Measurements from ENCODE around the gene HOXD3. TPM values are rescaled to one million over a fixed set of nuclear protein-coding genes. Genes with fewer than 3 reads are reported as not detected.

Gene HOXD3
- total and polyA plus RNA-seq, 2 of the 8 experiments (the other 6 are each of a cell fraction or from before 2014, with no cell fraction given): not detected

GRCh38 chr2:176149481-176149938 is 7.6 kb upstream of the HOXD3 start:
- Histone ChIP-seq H2BK15ac (ENCODE audit: low read length) (no peak overlapping the region), H3K4me2 (ENCODE audit: insufficient read depth in 1 of 2, low read depth in 2 of 2, low read length in 2 of 2) (no peak overlapping the region), H2BK20ac (ENCODE audit: low read length) (no peak overlapping the region), H3K4me3 (ENCODE audit: extremely low read depth in 1 of 4, insufficient read depth in 2 of 4, low read depth in 3 of 4, low read length in 4 of 4) (no peak overlapping the region), H2BK5ac (ENCODE audit: low read depth, low read length) (no peak overlapping the region), H4K5ac (ENCODE audit: insufficient read length, low read depth, low read length) (no peak overlapping the region), H3K4ac (replicated peaks; ENCODE audit: insufficient read length, low read depth, low read length) (no peak overlapping the region), H3K23me2 (ENCODE audit: low read depth, low read length) (peaks cover 2% of the 10 kb centered on the region; the same call in 1 of the 2 replicates), H2BK12ac (ENCODE audit: low read depth, low read length) (no peak overlapping the region), H2AFZ (ENCODE audit: low read length) (no peak overlapping the region), H3K9ac (replicated peaks in 1 of 4; ENCODE audit: extremely low read depth in 1 of 4, low read depth in 3 of 4, low read length in 3 of 4) (no peak overlapping the region), H2AK5ac (ENCODE audit: low read depth, low read length) (no peak overlapping the region), H3K9me3 (ENCODE audit: insufficient read depth in 2 of 2, low read depth in 1 of 2, low read length in 1 of 2) (no peaks in the 10 kb centered on the region; a peak in 1 of 4 replicates), H3K79me2 (ENCODE audit: control insufficient read depth in 1 of 2, insufficient read depth in 2 of 2, low read length in 2 of 2) (no peaks in the 10 kb centered on the region), H2BK120ac (replicated peaks; ENCODE audit: low read depth, low read length) (no peak overlapping the region), H4K8ac (ENCODE audit: extremely low read depth, insufficient read depth, low read length) (peak overlapping the region; percentile 72), H3K23ac (ENCODE audit: insufficient read length) (no peak overlapping the region), H4K91ac (replicated peaks; ENCODE audit: insufficient read length, low read length) (no peak overlapping the region), H3K27me3 (replicated peaks in 1 of 4; ENCODE audit: control insufficient read depth in 3 of 4, extremely low read depth in 1 of 4, insufficient read depth in 3 of 4, low read length in 3 of 4) (peaks cover 97 to 100% (median 100%) of the 10 kb centered on the region in 4 experiments), H4K20me1 (replicated peaks in 1 of 2; ENCODE audit: control insufficient read depth in 1 of 2, insufficient read depth in 2 of 2, low read length in 2 of 2) (peaks cover 18 to 38% of the 10 kb centered on the region in 2 experiments), H3K14ac (ENCODE audit: insufficient read length) (no peak overlapping the region), H3K79me1 (ENCODE audit: low read depth, low read length) (no peaks in the 10 kb centered on the region), H3K36me3 (ENCODE audit: control insufficient read depth in 2 of 4, insufficient read depth in 4 of 4, low read length in 3 of 4) (peaks cover 0 to 11% (median 0%) of the 10 kb centered on the region in 4 experiments; a peak in 1 of 8 replicates), H3K4me1 (replicated peaks in 1 of 4; ENCODE audit: control insufficient read depth in 3 of 4, insufficient read depth in 4 of 4, low read length in 3 of 4) (peaks cover 0 to 10% (median 2%) of the 10 kb centered on the region in 4 experiments; a peak in 4 of 7 replicates), H3K18ac (ENCODE audit: extremely low read depth, low read length) (no peak overlapping the region), H3K27ac (ENCODE audit: low read depth, low read length) (no peak overlapping the region), H3K56ac (replicated peaks; ENCODE audit: insufficient read length, low read depth, low read length) (no peak overlapping the region)
- POLR2A ChIA-PET (ENCODE audit: partially characterized antibody): no interaction called here
- peak in 1 of 2 experiments; percentile 57 for DNase-seq (ENCODE audit: low read depth in 1 of 2, low spot score in 2 of 2)
- CTCF ChIA-PET (ENCODE audit: partially characterized antibody): interaction anchor here (1.5 to 4.4 kb wide), 5 partner anchors 10 to 405 kb away, joined by 4 to 36 read pairs (median 11); no protein-coding TSS in a partner anchor
- FAIRE-seq: no peak
- TF ChIP-seq SUZ12 (IDR thresholded peaks at IDR 0.05; ENCODE audit: low read length) (peak; percentile 97), GTF2F1 (IDR thresholded peaks at IDR 0.05; ENCODE audit: borderline replicate concordance, low read depth, low read length) (no peak), NANOG (IDR thresholded peaks at IDR 0.05; ENCODE audit: insufficient read depth, low read depth, low read length, poor library complexity, severe bottlenecking) (no peak), EZH2 (IDR thresholded peaks at IDR 0.05; ENCODE audit: low read depth, low read length, severe bottlenecking) (peak; percentile 94), RNF2 (IDR thresholded peaks at IDR 0.05; ENCODE audit: borderline replicate concordance, low read depth, low read length, missing control alignments, poor library complexity, severe bottlenecking) (peak; percentile 91), POLR2A (IDR thresholded peaks at IDR 0.05; ENCODE audit: control extremely low read depth in 1 of 2, low read depth in 2 of 2, low read length in 2 of 2) (no peak), SP1 (IDR thresholded peaks at IDR 0.05; ENCODE audit: low read depth, low read length) (no peak)
- TF ChIP-seq, protein P1, sequence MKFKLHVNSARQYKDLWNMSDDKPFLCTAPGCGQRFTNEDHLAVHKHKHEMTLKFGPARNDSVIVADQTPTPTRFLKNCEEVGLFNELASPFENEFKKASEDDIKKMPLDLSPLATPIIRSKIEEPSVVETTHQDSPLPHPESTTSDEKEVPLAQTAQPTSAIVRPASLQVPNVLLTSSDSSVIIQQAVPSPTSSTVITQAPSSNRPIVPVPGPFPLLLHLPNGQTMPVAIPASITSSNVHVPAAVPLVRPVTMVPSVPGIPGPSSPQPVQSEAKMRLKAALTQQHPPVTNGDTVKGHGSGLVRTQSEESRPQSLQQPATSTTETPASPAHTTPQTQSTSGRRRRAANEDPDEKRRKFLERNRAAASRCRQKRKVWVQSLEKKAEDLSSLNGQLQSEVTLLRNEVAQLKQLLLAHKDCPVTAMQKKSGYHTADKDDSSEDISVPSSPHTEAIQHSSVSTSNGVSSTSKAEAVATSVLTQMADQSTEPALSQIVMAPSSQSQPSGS (IDR thresholded peaks at IDR 0.05; ENCODE audit: low read length): no peak
- 17% methylated on average over 22 of the region's 22 CpGs; no CpG with 5 or more reads in 1 of the 2 experiments for WGBS, 2 experiments (ENCODE audit: extremely low coverage in 1 of 2, insufficient coverage in 1 of 2, insufficient read length in 1 of 2, insufficient replicate concordance in 2 of 2, low coverage in 1 of 2, low lambda C conversion rate in 2 of 2, missing lambda C conversion rate in 1 of 2)
